GM23248 (cell line): ENCODE results near the gene OOEP. TPM values are rescaled to one million over a fixed set of nuclear protein-coding genes. Genes with fewer than 3 reads are reported as not detected.
"Not testable (repeated sequence)": the region's sequence is repeated elsewhere in the genome, so short reads cannot be mapped to it uniquely, and the experiment has no call there.

ENCODE experiments used
- DNase-seq: peaks from one replicate; pipeline ENCODE4 v3.0.0-alpha.2; 2015
- H2AFZ ChIP-seq: fragments of 200-600 bp; sonication (generic); 2 replicates; pipeline ENCODE4 v1.6.1; 2016; ENCODE audit warnings: antibody characterized with exemption
- H3F3A ChIP-seq: fragments of 200-600 bp; sonication (generic); 2 replicates; pipeline ENCODE4 v1.6.1; 2016; ENCODE audit warnings: mild to moderate bottlenecking, antibody characterized with exemption, mixed run types; ENCODE audit not compliant: insufficient read depth
- H3K27ac ChIP-seq: fragments of 200-600 bp; sonication (generic); 2 replicates; pipeline ENCODE4 v1.5.1; 2016; ENCODE audit warnings: mild to moderate bottlenecking
- H3K27me3 ChIP-seq: fragments of 200-600 bp; sonication (generic); replicated peaks from 2 replicates; pipeline ENCODE4 v1.6.1; 2016; ENCODE audit warnings: mild to moderate bottlenecking; ENCODE audit not compliant: insufficient read depth
- H3K36me3 ChIP-seq: fragments of 200-600 bp; sonication (generic); 2 replicates; pipeline ENCODE4 v1.6.1; 2016; ENCODE audit warnings: low read depth, mild to moderate bottlenecking
- H3K4me1 ChIP-seq: fragments of 200-600 bp; sonication (generic); 2 replicates; pipeline ENCODE4 v1.6.1; 2016; ENCODE audit warnings: mild to moderate bottlenecking; ENCODE audit not compliant: insufficient read depth
- H3K4me2 ChIP-seq: fragments of 200-600 bp; sonication (generic); one replicate; pipeline ENCODE4 v1.6.1; 2016; ENCODE audit warnings: mild to moderate bottlenecking; ENCODE audit not compliant: unreplicated experiment
- H3K4me3 ChIP-seq: fragments of 200-600 bp; sonication (generic); 2 replicates; pipeline ENCODE4 v1.5.1; 2016; ENCODE audit warnings: mild to moderate bottlenecking
- H3K79me2 ChIP-seq: fragments of 200-600 bp; sonication (generic); 2 replicates; pipeline ENCODE4 v1.6.1; 2016; ENCODE audit warnings: mild to moderate bottlenecking; ENCODE audit not compliant: insufficient read depth
- H3K9ac ChIP-seq: fragments of 200-600 bp; sonication (generic); 2 replicates; pipeline ENCODE4 v1.6.1; 2016; ENCODE audit warnings: mild to moderate bottlenecking
- H3K9me2 ChIP-seq: fragments of 200-600 bp; sonication (generic); 2 replicates; pipeline ENCODE4 v1.6.1; 2016; ENCODE audit warnings: mixed run types, mild to moderate bottlenecking, moderate library complexity; ENCODE audit not compliant: insufficient read depth
- H3K9me3 ChIP-seq: fragments of 200-600 bp; sonication (generic); one replicate; pipeline ENCODE4 v1.6.1; 2017; ENCODE audit warnings: low read depth
- H4K20me1 ChIP-seq: fragments of 200-600 bp; sonication (generic); 2 replicates; pipeline ENCODE4 v1.6.0; 2016; ENCODE audit not compliant: insufficient read depth
- EZH2 ChIP-seq: fragments of 200-600 bp; sonication (generic); IDR thresholded peaks from 2 replicates; pipeline ENCODE4 v1.6.1; 2018; ENCODE audit warnings: antibody characterized with exemption, mild to moderate bottlenecking; ENCODE audit not compliant: insufficient read depth, poor library complexity, severe bottlenecking
- EZH2phosphoT487 ChIP-seq: fragments of 200-600 bp; sonication (generic); IDR thresholded peaks from 2 replicates; pipeline ENCODE4 v1.6.1; 2018; ENCODE audit warnings: antibody characterized with exemption, moderate library complexity, mild to moderate bottlenecking, low read depth; ENCODE audit not compliant: insufficient read depth
- WGBS, 2 experiments: methylation state at CpG; one replicate each; pipeline ENCODE4 v1.1.6; 2015 to 2017; ENCODE audit warnings: low lambda C conversion rate in 2 of 2, low coverage in 1 of 2; ENCODE audit errors: missing lambda C conversion rate in 2 of 2; 5-methylcytosine and 5-hydroxymethylcytosine counted together
- in situ Hi-C: fragments of 300-500 bp; cut with MboI; formaldehyde crosslinking; loops from 2 replicates; pipeline ENCODE4 v1.15.0; 2020
- polyA plus RNA-seq: library from polyadenylated mRNA; unstranded; fragments of >200 nt; fragmentation: Nextera tagmentation; extraction: Ambion mirVana; gene quantifications from 2 replicates; pipeline ENCODE4 v1.2.1, GENCODE V29; 2016
- total RNA-seq: library from RNA; depleted of rRNA; stranded (reverse); fragments of >200 nt; shearing (Covaris generic); gene quantifications from 2 replicates; pipeline ENCODE4 v1.2.3, GENCODE V29; 2014

The OOEP gene
- total and polyA plus RNA-seq, 2 experiments from 2014 or later, result not detected

GRCh38 chr6:73400656-73401055 is 31.0 kb upstream of the OOEP start:
- no peak overlapping the region for H3K9ac ChIP-seq
- no peaks in the 10 kb centered on the region for H3K27me3 ChIP-seq
- no peak for TF ChIP-seq EZH2
- no peak for TF ChIP-seq EZH2phosphoT487
- no peaks in the 10 kb centered on the region for H4K20me1 ChIP-seq
- no peaks in the 10 kb centered on the region for H3K79me2 ChIP-seq
- no peak overlapping the region for H3K4me3 ChIP-seq
- H3K4me1 ChIP-seq, result no peaks in the 10 kb centered on the region
- H3K4me2 ChIP-seq, result no peak overlapping the region
- in situ Hi-C loops, result no loop called here
- H3K9me2 ChIP-seq, result no peaks in the 10 kb centered on the region
- H2AFZ ChIP-seq, result no peak overlapping the region
- no peaks in the 10 kb centered on the region for H3F3A ChIP-seq
- no peaks in the 10 kb centered on the region for H3K9me3 ChIP-seq
- H3K27ac ChIP-seq, result no peak overlapping the region
- DNase-seq, result no peak
- no peaks in the 10 kb centered on the region for H3K36me3 ChIP-seq

GRCh38 chr6:73395875-73396274 is 26.2 kb upstream of the OOEP start:
- Histone ChIP-seq H3K9me2 (no peaks in the 10 kb centered on the region), H3K79me2 (no peaks in the 10 kb centered on the region), H4K20me1 (no peaks in the 10 kb centered on the region), H2AFZ (no peak overlapping the region), H3K4me1 (no peaks in the 10 kb centered on the region), H3K4me2 (no peak overlapping the region), H3K4me3 (no peak overlapping the region), H3K9ac (no peak overlapping the region), H3K9me3 (no peaks in the 10 kb centered on the region), H3F3A (no peaks in the 10 kb centered on the region), H3K27me3 (no peaks in the 10 kb centered on the region), H3K36me3 (no peaks in the 10 kb centered on the region), H3K27ac (no peak overlapping the region)
- WGBS, 2 experiments, result 90 to 93% methylated on average over 10 of the region's 10 CpGs
- no peak for DNase-seq
- no peak for TF ChIP-seq EZH2phosphoT487
- in situ Hi-C loops, result no loop called here

GRCh38 chr6:73394577-73395354 is 25.1 kb upstream of the OOEP start, which contains the start of gene DDX43:
Gene DDX43 (plus strand): TSS chr6:73394828. CDS start chr6:73394906, 78 bp downstream.
- Histone ChIP-seq H3K27ac (no peak within 1 kb of the TSS), H3K36me3 (no peaks in the 10 kb centered on the region), H3K9me3 (no peaks in the 10 kb centered on the region), H3K79me2 (no peaks in the 10 kb centered on the region), H3K4me3 (peak within 1 kb of the TSS; percentile 57), H3K9me2 (no peaks in the 10 kb centered on the region), H3K27me3 (no peaks in the 10 kb centered on the region), H4K20me1 (no peaks in the 10 kb centered on the region), H2AFZ (peak within 1 kb of the TSS; percentile 84), H3K4me1 (no peaks in the 10 kb centered on the region), H3K4me2 (peak within 1 kb of the TSS; percentile 26), H3K9ac (no peak within 1 kb of the TSS), H3F3A (no peaks in the 10 kb centered on the region)
- in situ Hi-C loops, result no loop called here
- no peak for TF ChIP-seq EZH2
- no peak for TF ChIP-seq EZH2phosphoT487
- WGBS, 2 experiments, result 44 to 61% methylated on average over 39 to 49 of the region's 54 CpGs
- DNase-seq, result peak; percentile 58

- no peak overlapping the region for H3K4me2 ChIP-seq
- H3K27me3 ChIP-seq, result no peaks in the 10 kb centered on the region
- H3K36me3 ChIP-seq, result no peaks in the 10 kb centered on the region
- in situ Hi-C loops, result no loop called here
- peaks cover 3% of the 10 kb centered on the region for H3K4me1 ChIP-seq
- H3K4me3 ChIP-seq, result no peak overlapping the region
- 0 out of 2 replicates have a peak, but pooled peaks cover 4% of the 10 kb centered on the region for H3F3A ChIP-seq
- no peak for TF ChIP-seq EZH2
- TF ChIP-seq EZH2phosphoT487, result no peak
- no peaks in the 10 kb centered on the region for H3K79me2 ChIP-seq
- H3K9ac ChIP-seq, result no peak overlapping the region
- peak; percentile 16 for DNase-seq
- H3K9me3 ChIP-seq, result no peaks in the 10 kb centered on the region
- no peaks in the 10 kb centered on the region for H3K9me2 ChIP-seq
- no peaks in the 10 kb centered on the region for H4K20me1 ChIP-seq
- WGBS, 2 experiments, result 96 to 100% methylated on average over 3 of the region's 3 CpGs
- H2AFZ ChIP-seq, result no peak overlapping the region
- H3K27ac ChIP-seq, result no peak overlapping the region
These were observed 23.6 kb upstream of the OOEP start for GRCh38 chr6:73393278-73393677.

GRCh38 chr6:73392188-73392587 is 22.5 kb upstream of the OOEP start:
- not testable (repeated sequence) for DNase-seq, H3K4me3 ChIP-seq

More at GRCh38 chr6:73392188-73392587, 22.5 kb upstream of the OOEP start:
- H4K20me1 ChIP-seq, in situ Hi-C loops, H2AFZ ChIP-seq, H3F3A ChIP-seq, H3K27me3 ChIP-seq, H3K9me3 ChIP-seq, H3K4me1 ChIP-seq, H3K9ac ChIP-seq, H3K27ac ChIP-seq, H3K9me2 ChIP-seq, H3K36me3 ChIP-seq, H3K4me2 ChIP-seq, H3K79me2 ChIP-seq: not testable (repeated sequence)
- WGBS, 2 experiments, result 65% methylated on average over 4 of the region's 4 CpGs
